ENCODE results near the gene SUGCT. TPM values are rescaled to one million over a fixed set of nuclear protein-coding genes. Genes with fewer than 3 reads are reported as not detected.
A peak's percentile ranks its signal among the peaks of the same experiment; 100 is the strongest.

Gene SUGCT
- total and polyA plus RNA-seq, 2 of the 13 experiments (the other 11 are each of a cell fraction or from before 2014, with no cell fraction given), result 10.1 to 22.2 TPM

GRCh38 chr7:40622941-40623501 is 488.2 kb downstream of the SUGCT start (continued):
- TF ChIP-seq ZXDC (CRISPR knock-in tag; IDR thresholded peaks at IDR 0.05) (no peak), ELF4 (CRISPR knock-in tag; IDR thresholded peaks at IDR 0.05; ENCODE audit: borderline replicate concordance) (no peak), HNF4G (IDR thresholded peaks at IDR 0.05; ENCODE audit: borderline replicate concordance, low read depth, low read length) (peak; percentile 60), HNF4G (CRISPR knock-in tag; IDR thresholded peaks at IDR 0.05; ENCODE audit: borderline replicate concordance, low read depth) (no peak; the same call in 1 of the 2 replicates), AHR (CRISPR knock-in tag; IDR thresholded peaks at IDR 0.05) (no peak), PHF21A (CRISPR knock-in tag; IDR thresholded peaks at IDR 0.05) (no peak), FOXA3 (CRISPR knock-in tag; IDR thresholded peaks at IDR 0.05) (peak; percentile 47), ZNF772 (CRISPR knock-in tag; IDR thresholded peaks at IDR 0.05) (no peak), NFE2L1 (CRISPR knock-in tag; IDR thresholded peaks at IDR 0.05; ENCODE audit: borderline replicate concordance) (no peak), CHCHD3 (CRISPR knock-in tag; IDR thresholded peaks at IDR 0.05) (no peak), HDAC2 (CRISPR knock-in tag; IDR thresholded peaks at IDR 0.05) (0 out of 2 replicates have a peak, but pooled peaks have one; percentile 19), ZNF407 (CRISPR knock-in tag; IDR thresholded peaks at IDR 0.05; ENCODE audit: not compliant biosample characterization) (no peak), MTF1 (CRISPR knock-in tag; IDR thresholded peaks at IDR 0.05) (no peak), ZC3H13 (CRISPR knock-in tag; IDR thresholded peaks at IDR 0.05) (no peak), FOXP4 (CRISPR knock-in tag; IDR thresholded peaks at IDR 0.05) (no peak), SOX6 (IDR thresholded peaks at IDR 0.05) (no peak), SOX6 (CRISPR knock-in tag; IDR thresholded peaks at IDR 0.05) (no peak; the same call in 1 of the 2 replicates), BCL6 (CRISPR knock-in tag; IDR thresholded peaks at IDR 0.05) (no peak; the same call in 1 of the 2 replicates)
